Inferior parietal cortex (tissue), 1 donor: ENCODE results near the gene C1RL.
A peak's percentile ranks its signal among the peaks of the same experiment; 100 is the strongest.

Experiments
- DNase-seq: peaks from one replicate; pipeline ENCODE4 v3.0.0-alpha.2; 2016; ENCODE audit errors: extremely low spot score

The C1RL gene

DNA sequence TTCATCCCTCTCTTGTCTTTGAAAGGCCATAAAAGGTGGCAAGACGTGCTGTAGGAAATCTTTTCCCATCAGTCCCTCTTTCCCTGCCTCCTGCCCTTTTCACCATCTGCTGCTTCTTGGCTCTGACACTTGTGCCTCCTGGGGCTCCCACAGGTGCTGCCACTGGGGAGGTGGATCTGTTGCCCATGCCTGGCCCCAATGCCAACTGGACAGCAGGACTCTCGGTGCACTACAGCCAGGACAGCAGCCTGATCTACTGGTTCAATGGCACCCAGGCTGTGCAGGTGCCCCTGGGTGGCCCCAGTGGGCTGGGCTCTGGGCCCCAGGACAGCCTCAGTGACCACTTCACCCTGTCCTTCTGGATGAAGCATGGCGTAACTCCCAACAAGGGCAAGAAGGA is 27.7 kb upstream of the C1RL start:
- no peak for DNase-seq

DNA sequence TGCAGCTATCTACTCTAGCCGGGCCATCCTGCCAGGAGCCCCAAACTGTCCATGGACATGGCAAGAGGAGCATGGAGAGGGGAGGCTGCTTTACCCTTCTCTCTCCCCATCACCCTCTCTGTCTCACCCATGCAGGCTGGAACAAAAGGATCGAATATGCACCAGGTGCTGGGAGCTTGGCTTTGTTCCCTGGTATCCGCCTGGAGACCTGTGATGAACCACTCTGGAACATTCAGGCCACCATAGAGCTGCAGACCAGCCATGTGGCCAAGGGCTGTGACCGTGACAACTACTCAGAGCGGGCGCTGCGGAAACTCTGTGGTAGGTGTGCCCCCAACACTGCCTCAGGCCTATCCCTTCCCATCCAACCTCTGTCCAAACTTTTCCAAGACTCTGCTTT is 27.1 kb upstream of the C1RL start:
- no peak for DNase-seq

DNA sequence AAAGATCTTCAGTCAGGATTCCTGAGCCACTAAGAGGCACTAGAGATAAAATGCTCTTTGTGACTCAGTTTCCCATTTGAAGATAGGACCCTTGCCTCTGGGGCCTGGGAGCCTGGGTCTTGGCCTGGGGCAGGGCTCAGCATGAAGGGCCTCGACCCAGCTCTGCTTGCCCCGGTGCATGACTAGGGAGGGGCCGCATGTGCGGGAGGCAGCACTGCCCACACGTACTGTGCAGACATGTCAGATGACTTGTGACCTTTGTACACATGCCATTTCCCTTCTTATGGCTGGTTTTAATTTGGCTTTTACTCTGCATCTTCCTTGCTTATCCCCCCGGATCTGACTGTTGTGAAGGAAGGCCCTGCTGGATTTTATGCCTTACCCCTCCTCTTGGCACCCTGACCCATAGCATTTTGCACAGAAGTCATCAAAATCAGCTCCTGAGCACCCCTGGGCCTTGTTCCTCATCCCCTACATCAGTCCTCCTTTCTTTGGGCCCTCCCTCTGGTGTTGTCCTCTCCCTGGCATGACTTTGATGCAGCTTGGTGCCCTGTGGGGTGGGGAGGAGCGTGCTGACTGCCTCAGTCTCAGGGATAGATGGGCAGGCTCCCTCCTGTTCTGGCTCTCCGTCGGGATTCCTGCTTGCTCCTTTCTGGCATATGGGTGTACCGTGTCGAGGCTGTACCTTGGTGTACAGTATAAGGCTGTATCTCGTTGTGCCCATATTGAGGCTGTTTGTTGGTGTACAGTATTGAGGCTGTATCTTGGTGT is 25.6 kb upstream of the C1RL start:
- no peak for DNase-seq

DNA sequence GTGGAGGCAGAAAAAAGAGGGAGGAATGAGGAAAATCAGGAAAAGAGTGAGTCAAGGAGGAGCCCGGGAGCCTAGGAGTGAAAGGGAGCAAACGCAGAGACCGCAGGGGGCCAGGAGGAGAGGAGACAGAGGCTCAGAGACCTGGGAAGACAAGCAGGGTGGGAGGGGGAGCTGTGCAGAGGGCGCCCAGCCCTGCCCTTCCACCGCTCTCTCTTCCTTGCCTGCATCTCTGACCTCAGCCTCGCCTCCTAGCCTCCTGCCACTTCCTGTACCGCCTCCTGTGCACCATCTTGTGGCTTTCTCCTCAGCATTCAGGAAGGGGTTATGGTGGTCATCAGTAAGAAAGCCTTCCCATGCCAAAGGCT is 22.5 kb upstream of the C1RL start:
- DNase-seq: no peak

DNA sequence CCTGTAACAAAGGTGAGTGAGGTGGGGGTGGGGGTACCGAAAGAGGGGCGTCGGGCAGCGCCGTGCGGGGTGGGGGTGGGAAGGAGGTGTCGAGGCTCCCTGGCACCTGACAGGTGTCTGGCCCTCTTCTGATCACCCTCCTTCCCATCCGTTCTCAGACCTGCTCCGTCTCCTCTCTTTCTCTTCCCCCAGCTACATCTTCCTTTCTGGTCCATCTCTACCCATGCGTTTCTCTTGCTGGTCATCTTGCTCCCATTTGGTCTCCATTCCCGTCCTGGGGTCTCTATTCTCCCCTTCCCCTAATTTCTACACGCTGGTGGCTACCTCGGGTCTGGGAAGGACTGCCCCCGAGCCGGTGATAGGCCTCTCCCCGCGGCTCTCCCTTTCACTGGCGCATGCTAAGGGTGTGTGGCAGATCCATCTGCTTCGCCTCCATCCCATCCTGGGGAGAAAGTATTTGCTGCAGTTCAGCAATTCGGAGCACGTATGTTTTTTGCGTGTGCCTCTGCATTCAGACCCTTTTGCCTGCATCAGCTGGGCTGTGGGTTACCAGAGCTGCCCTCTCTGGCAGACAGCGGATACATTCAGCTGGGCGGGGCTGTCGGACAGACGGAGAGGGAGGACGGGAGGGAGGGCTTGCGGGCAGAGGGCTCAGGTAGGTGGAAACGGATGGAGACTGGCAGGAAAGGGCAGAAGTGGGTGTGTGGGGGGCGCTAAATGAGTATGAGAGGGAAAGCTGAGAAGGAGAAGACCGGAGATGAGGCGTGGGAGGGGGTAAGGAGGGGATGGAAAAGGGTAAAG is 21.9 kb upstream of the C1RL start:
- DNase-seq: peak; percentile 26

DNA sequence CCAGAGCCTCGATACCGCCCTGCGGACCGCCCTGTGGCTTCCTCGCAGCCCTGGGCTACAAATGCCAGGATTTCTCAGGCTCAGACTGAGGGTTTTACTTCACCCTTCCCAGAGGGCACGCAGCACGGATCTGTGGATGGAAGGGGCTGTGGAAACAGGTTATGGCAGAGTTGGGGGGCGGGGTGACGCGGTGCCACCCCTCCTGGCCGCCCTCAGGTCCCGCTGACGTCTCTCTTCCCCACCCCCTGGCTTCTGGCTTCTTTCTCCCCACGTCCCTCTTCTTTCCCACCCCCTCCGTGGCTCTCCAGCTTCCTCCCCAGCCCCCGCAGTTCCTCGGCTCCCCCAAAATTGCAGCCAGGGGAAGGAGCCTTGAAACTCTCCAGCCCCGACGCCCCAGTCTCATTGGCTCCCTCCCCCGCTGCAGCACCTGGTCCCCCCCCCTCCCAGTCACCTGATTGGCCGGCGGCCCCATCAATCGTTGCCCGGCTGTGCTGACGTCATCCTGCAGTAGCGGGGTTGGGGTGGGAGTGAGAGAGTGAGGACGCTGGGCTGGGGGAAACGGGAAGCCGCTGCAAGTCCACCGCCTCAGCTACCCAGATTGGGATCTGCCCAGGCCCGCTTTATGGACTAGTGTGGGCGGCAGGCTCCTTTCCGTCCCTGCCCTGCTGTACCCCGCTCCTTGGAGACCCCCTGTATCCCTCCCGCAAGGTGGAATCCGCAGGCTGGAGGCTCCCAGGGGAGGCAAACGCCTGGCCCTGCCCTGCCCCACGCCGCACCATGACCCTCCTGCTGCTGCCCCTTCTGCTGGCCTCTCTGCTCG is 21.1 kb upstream of the C1RL start, which contains the start of gene CLSTN3:
TSS of gene CLSTN3 (plus strand) at position 500 of the 820 bp plus-strand sequence. CDS start at position 778, 278 bp downstream.
- DNase-seq: peak; percentile 44

DNA sequence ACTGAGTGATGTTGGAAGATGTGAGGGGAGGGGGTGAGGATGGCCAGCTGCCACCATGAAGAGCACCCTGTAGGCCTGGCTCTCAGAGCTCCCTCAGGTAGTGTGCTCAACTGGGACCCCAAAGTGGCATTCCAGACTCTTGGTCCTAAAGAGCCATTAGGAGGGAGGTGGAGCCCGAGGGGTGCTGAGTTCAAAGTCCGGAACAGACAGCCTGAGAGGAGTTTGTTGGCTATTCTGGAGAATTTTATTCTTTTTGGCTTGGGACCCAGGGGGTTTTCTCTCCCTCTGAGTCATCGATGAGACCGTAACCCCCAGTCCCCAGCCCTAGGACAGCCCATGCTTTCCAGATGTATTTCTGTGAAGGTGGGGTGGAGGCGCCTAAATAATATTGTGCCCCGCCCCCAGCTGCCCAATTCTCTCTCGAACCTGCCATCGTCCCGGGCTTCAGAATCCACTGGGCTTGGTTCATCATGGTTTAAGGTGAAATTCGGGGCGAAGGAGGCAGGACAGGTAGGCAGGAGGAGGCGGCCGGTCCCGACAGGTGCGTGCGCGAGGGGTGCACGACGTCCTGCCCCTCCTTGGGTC is 20.4 kb upstream of the C1RL start:
- no peak for DNase-seq

DNA sequence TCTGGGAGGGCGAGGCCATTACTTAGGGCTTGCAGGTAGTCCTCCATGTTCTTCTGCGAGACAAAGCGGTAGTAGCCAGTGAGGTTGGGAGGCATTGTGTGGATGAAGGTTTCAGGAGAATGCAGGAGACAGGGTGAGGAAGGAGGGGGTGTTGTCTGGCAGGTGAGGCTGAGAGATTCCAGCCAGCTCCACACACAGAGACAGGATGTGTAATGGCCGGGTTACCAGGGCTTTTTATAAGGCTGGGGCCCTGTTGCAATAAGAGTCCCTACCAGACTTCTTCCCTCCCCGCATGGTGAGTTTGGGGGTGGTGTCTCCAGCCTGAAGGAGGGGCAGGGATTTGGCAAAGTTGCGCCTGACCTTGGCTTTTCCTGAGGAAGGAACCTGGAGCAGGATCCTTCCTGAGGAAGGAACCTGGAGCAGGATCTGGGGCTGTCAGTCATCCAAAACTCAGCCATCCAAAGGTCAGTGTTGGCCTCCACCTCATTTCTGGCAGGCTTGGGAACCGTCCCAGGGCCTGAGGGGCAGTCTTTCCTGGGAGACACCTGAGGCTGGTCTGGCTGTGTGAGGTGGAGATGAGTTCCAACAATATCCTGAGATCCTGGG is 19.8 kb upstream of the C1RL start, which contains the start of gene RBP5:
TSS of gene RBP5 (minus strand) at position 209 of the 606 bp plus-strand sequence. CDS start at position 95, 114 bp downstream.
- DNase-seq: no peak

DNA sequence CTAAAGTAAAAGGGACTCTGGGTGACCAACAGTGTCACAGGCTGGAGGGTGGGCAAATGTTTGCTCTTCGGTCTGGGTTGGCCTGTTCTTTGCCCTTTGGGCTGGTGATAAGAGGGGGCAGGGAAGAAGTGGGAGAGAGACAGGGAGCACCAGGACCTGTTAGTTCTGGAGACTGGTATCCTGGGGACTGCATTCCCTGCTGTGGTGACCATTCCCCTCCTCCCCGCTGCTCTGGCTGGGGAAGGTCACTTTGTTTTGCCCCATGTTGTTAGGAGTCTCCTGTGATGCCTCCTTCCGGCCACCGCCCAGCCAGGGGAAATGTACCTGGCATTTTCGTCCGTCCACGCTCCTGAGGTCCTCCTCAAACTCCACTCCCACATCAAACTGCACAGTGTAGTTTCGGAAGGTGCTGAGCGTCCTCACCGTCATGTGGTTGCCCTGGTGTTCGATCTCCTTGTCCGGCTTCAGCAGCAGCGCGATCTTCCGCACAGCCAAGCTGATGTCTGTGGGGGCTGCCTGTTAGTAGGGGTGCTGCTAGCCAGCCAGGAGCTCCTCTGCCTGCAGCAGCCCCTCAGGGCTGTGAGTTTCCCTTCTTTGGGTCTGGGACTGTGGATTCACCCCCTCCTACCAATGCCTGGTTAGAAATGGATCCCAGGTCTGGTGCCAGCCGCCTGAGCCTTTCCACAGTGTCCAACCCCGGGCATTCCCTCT is 19.1 kb upstream of the C1RL start:
- no peak for DNase-seq

DNA sequence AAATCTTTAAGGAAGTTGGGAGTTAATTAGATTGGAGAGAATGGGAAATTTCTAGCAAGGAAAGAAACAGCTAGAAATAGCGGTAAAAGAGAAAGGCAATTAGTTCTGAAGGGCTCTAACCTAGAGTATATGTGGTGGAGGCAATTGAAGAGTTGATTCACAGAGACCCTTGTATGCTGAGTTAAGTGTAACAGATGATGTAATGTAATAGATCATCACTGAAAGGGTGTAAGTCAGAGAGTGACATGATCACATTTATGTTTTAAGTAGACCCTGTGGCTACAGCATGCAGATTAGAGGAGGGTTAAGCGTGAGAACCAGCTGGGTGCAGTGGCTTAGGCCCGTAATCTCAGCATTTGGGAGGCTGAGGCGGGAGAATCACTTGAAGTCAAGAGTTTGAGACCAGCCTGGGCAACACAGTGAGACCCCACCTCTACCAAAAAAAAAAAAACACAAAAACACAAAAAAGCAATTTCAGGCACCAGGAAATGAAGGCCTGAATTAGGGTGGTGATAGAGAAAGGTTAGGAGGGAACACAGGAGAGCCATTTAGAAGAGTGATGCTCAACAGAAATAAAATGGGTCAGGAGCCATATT is 16.7 kb upstream of the C1RL start:
- no peak for DNase-seq

DNA sequence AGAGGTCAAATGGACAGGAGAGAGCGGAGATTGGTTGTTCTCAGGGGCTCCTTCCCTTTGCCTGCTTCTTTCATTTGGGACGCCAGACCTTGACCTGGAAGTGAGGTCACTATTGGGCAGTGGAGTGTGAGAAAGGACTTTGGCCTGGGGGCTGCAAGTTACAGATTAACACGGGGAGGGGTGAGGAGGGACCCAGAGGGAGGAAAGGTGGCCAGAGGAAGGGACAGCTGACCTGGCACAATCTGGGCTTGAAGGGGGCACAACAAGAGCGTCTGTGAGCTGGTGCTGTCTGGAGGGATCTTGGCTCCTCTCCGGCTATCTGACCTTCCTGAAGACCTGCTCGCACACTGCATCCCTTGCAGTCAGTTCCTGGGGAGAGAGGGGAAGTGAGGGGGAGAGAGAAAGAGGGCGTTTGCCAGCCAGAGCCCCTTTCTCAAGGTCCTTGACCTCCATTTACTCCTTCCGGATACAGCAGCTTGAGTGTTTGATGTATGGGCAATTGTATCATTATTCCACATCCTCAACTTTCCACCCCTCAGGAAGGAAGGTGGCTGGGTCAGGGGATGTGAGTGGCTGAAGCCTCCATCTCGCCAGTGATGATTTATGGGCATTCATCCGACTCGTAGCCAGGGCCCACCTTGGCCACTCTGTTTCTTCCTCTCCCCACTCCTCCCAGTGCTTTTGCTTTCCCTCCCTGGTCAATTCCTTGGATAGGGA is 14.9 kb upstream of the C1RL start:
- DNase-seq: no peak

DNA sequence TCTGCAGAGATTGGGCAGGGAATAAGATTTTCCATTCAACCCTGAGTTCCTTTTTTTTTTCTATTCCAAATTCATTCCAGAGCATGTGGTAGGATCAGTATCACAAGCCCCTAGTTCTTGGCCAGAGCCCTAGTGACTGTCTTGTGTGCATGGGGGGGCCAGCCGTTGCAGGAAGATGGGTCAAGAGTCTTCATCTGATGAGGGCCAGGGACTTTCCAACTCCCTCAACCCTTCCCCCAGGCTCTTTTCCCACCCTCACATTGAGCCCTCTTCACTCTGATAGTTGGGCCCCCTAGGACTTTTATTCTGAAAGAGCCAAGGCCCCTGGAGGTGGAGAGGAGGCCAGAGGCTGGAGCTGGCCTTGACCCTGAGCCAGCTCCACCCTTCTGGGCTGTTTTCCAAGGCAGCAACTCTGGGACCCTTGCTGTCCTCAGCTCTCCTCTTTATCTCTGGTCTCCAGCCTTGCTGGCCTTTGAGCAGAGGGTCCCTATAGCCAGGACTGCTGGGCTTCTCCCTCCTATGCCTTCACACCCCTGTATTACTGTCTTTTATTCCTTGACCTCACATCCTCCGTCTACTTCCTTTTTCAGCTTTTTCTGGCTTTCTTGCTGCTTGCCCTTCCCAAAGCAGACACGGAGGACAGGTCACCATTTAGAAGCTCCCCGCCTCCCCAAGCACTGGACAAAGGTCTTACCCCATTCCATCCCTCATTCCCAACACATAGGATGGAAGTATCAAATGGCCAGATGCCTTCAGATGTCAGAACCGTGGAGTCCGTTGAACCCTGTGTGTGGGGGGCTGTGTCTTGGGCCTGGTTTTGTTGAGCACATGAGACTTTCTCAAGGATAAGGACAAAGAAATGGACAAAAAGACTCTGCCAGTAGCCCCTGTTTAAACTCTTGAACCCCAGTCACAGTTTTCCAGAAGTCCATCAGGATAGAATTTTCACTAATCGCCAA is 14.1 kb upstream of the C1RL start:
- no peak for DNase-seq

DNA sequence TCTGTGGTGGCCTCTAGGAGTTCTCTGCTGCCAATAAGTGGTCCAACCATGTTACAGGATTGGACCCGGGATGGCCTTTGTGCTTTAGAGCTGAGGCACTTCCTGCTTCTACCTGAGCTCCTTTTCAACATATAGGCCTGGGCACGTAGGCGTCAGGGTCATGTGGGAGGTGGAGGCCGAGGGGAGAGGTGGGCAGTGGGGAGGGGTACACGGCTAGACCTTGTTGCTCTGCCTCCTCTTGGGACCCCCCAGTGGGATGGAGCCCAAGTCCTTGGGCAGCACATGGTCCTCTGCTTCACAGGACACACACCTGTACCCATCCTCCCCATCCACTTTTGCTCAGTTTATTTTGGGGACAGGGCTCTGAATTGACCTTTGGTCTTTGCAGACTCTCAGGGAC is 12.3 kb upstream of the C1RL start:
- DNase-seq: no peak

DNA sequence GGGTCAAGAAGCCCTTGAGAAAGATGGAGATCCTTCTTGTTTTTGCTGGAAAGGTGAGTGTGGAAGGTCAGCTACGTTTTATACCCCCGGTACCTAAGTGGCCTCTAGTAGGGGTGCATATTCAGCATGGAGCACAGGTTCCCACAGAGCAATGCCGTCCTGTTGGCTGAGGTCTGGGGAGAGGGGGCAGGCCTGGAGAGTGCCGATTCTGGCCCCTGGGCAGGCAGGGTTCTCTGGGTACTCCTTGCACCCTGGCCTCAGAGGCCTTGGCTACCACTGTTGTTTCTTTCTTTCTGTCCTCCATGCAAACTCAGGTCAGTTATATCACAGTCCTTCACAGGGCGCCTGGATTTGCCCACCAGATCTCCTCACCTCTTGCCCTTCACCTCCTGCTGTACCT is 11.2 kb upstream of the C1RL start:
- no peak for DNase-seq

DNA sequence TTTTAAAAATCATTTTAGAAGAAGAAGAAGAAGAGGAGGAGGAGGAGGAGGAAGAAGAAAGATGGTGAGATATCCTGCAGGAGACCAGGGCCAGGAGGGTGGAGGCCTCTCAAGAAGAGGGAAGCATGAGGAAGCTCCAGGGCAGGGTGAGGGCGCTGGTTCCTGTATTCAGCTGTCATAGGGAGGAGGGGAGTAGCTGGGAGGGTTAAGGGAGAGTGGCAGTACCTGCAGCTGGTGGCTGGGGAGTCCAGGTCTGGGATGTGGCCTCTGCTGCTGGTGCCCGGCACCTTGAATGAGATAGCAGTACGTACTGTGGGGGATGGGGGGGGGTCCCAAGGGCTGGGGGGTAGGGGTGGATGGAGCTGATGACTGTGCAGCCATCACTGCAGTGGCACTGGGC is 9.9 kb upstream of the C1RL start:
- no peak for DNase-seq

DNA sequence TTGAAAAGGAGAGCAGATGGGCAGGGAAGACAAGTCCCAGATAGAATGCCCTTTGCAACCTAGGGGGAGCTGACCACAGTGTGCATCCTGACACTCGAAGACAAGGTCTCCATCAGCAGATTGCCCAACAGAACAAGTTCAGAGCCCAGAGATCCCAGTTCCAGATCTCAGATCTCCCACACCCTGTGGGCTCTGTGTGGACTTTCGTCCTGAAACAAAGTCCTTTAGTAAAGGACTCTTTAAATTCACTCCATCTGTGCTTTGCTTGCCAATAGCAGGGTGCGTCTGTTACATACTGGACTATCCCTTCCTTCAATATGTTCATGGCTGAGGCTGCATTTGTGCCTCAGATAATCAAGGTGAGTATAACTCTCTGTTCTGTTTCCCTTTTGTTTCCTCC is 8.7 kb upstream of the C1RL start:
- no peak for DNase-seq

DNA sequence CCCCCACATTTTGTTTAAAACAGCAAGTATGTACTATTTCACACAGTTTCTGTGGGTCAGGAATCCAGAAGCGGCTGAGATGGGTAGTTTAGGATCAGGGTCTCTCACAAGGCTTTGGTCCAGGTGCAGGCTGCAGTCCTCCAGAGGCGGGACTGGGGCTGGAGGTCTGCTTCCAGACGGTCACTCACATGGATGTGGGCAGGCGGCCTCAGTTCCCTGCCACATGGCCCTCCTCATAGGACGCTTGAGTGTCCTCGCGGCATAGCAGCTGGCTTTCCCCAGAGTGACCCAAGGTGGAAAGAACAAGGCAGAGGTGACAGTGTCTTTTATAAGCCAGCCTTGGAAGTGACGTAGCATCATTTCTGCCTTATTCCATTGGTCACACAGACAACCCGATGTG is 7.9 kb upstream of the C1RL start:
- DNase-seq: no peak

DNA sequence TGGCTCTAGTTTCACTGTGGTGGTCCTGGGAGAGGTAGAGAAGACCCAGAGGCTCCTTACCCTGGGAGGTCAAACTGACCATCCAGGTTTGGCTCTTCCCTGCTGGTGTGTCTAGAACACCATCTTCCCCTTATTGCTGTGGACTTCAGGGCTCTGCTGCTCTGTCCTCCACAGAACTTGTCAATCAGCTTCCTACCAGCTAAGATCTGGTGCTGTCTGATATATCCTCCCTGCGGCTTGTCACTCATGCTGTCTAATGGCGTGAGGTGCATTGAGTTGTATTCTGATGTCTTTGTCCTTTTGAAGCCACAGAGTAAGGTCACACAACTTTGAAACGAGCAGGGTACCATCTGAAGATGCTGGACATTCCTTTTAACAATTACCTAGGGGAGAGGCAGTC is 7.2 kb upstream of the C1RL start:
- no peak for DNase-seq

DNA sequence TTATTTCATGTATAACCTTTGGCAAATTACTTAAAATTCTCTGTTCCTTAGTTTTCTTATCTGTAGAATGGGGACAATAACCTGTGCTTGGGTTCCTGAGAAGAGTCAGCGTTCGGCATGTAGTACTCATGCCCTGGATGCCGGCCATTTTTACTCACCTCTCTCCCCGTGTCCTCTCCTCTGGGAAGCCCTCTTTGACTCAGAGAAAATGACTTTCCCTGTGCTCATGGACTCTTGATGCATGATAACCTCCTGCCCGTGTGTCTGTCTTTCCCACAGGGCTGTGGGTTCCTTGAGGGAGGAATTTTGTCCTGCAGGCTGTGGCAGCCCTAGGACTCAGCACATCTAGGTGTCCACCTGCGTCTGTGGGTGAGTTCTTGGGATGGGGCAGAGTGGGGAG is 5.8 kb upstream of the C1RL start:
- no peak for DNase-seq
